ENCODE measurements around the gene EZR. TPM values are rescaled to one million over a fixed set of nuclear protein-coding genes. Genes with fewer than 3 reads are reported as not detected.

EZR gene
- total RNA-seq, 3 donors from 2014 or later: 29.1 to 154 (median 59.3) TPM

DNA sequence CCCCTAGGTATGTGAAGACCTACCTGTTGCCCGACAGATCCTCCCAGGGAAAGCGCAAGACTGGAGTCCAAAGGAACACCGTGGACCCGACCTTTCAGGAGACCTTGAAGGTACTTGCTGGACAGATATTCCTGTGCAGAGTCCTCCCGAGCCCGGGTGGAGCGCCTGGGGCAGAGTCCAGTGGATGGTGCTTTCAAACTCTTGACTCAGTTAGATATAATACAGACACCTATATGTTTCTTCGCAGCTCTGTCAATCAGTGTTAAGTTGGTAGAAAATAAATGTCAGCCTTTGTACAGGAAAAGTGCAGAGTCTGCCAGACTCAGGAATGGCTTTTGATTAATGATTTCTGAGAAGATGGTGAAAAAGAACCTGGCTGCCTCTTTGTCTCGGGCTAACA lies 67.2 kb downstream of the EZR start:
- no peak for DNase-seq (ENCODE audit: low spot score in 2 of 2)
- Histone ChIP-seq H3K36me3 (no peaks in the 10 kb centered on the region), H3K9me3 (no peaks in the 10 kb centered on the region), H3K4me1 (no peaks in the 10 kb centered on the region), H3K27ac (no peak overlapping the region), H3K27me3 (no peaks in the 10 kb centered on the region), H3K4me3 (no peak overlapping the region)
- TF ChIP-seq, protein P1, sequence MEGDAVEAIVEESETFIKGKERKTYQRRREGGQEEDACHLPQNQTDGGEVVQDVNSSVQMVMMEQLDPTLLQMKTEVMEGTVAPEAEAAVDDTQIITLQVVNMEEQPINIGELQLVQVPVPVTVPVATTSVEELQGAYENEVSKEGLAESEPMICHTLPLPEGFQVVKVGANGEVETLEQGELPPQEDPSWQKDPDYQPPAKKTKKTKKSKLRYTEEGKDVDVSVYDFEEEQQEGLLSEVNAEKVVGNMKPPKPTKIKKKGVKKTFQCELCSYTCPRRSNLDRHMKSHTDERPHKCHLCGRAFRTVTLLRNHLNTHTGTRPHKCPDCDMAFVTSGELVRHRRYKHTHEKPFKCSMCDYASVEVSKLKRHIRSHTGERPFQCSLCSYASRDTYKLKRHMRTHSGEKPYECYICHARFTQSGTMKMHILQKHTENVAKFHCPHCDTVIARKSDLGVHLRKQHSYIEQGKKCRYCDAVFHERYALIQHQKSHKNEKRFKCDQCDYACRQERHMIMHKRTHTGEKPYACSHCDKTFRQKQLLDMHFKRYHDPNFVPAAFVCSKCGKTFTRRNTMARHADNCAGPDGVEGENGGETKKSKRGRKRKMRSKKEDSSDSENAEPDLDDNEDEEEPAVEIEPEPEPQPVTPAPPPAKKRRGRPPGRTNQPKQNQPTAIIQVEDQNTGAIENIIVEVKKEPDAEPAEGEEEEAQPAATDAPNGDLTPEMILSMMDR (IDR thresholded peaks at IDR 0.05): no peak
- TF ChIP-seq POLR2AphosphoS5 (IDR thresholded peaks at IDR 0.05) (no peak), POLR2A (IDR thresholded peaks at IDR 0.05) (no peak)
- intact Hi-C loops (cut with DNase I; ENCODE audit: low total_unique reads): no loop called here

DNA sequence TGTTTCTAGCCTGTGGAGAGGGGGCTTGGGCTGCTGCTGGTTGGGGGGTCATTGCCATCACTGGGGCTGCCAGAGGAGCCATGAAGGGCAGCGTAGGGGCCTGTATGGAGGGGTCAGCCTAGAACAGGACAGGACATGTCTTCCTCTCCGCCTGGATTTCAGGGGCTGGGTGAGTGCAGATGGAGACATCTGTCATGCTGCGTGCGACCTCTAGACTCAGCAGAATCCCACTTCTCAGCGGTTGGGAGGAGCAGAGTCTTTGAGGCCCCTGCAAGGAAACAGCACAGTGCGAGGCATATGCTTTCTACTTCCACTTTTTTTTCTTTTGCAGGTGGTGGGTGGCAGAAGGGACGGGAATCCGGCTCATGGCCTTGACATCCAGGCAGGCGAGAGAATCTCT lies 67.9 kb downstream of the EZR start:
- Histone ChIP-seq H3K9me3 (no peaks in the 10 kb centered on the region), H3K27ac (no peak overlapping the region), H3K36me3 (no peaks in the 10 kb centered on the region), H3K27me3 (no peaks in the 10 kb centered on the region), H3K4me1 (no peaks in the 10 kb centered on the region), H3K4me3 (no peak overlapping the region)
- TF ChIP-seq, protein P1 (IDR thresholded peaks at IDR 0.05): no peak
- TF ChIP-seq POLR2AphosphoS5 (IDR thresholded peaks at IDR 0.05) (no peak), POLR2A (IDR thresholded peaks at IDR 0.05) (no peak)
- DNase-seq (ENCODE audit: low spot score in 2 of 2): no peak
- intact Hi-C loops (cut with DNase I; ENCODE audit: low total_unique reads): no loop called here

DNA sequence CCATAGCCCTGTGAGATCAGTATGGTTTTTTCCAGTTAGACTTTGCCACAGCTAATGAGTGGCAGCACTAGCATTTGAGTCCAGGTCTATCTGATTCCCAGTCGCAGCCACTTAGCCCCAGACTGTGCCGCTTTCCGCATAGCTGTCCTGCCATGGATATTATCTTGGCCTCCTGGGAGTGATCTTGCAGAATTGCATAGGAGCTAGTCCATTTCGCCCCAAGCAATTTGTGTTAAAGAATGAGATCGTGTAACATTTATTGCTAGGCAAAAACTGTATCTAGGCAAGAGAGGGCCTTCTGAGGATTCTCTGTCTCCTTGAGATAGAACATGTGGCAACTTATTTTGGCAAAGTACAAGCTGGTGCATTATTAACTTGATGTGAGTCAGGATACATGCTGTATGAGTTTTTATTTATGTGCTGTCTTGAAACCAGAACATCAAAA lies 74.2 kb downstream of the EZR start:
- no peaks in the 10 kb centered on the region for H3K36me3 ChIP-seq
- intact Hi-C loops (cut with DNase I; ENCODE audit: low total_unique reads): no loop called here
- TF ChIP-seq POLR2A (IDR thresholded peaks at IDR 0.05) (no peak), POLR2AphosphoS5 (IDR thresholded peaks at IDR 0.05) (no peak)
- TF ChIP-seq, protein P1 (IDR thresholded peaks at IDR 0.05): no peak
- DNase-seq (ENCODE audit: low spot score in 2 of 2): no peak
- no peak overlapping the region for H3K4me3 ChIP-seq
- no peaks in the 10 kb centered on the region for H3K4me1 ChIP-seq
- H3K9me3 ChIP-seq: no peaks in the 10 kb centered on the region
- H3K27me3 ChIP-seq: no peaks in the 10 kb centered on the region
- H3K27ac ChIP-seq: no peak overlapping the region

DNA sequence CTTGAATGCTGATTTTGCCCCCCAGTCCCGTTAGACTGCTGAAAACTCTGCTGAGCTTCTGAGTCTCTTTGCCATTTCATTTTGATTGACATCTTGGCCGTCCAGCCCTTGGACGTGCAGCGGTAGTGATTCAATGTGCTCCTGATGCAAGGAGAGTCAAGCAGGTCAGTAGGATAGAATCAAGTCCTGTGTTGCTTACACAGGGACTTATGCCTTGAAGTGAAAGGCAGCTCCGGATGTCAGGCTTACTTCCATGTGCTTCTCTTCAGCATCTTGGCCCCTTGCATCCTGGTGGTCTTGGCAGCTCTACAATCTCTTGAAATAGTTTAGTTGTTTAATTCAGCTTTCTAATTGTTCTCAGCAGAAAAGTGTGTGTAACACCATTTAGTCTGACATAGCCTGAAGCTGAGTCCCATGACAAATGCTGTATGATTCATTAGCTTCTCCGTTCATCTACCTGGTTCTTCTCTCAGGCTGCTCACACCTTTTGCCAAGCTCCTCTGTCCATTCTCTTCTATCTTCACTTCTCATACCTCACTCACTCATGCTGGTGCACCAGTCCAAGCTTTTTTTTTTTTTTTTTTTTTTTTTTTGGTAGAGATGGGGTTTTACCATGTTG lies 76.0 kb downstream of the EZR start:
- TF ChIP-seq POLR2AphosphoS5 (IDR thresholded peaks at IDR 0.05) (no peak), POLR2A (IDR thresholded peaks at IDR 0.05) (no peak)
- TF ChIP-seq, protein P1 (IDR thresholded peaks at IDR 0.05): no peak
- intact Hi-C loops (cut with DNase I; ENCODE audit: low total_unique reads): no loop called here
- Histone ChIP-seq H3K4me3 (no peak overlapping the region), H3K27ac (no peak overlapping the region), H3K9me3 (peaks cover 0 to 5% of the 10 kb centered on the region in 2 donors), H3K4me1 (no peaks in the 10 kb centered on the region), H3K36me3 (no peaks in the 10 kb centered on the region), H3K27me3 (no peaks in the 10 kb centered on the region)
- no peak for DNase-seq (ENCODE audit: low spot score in 2 of 2)

DNA sequence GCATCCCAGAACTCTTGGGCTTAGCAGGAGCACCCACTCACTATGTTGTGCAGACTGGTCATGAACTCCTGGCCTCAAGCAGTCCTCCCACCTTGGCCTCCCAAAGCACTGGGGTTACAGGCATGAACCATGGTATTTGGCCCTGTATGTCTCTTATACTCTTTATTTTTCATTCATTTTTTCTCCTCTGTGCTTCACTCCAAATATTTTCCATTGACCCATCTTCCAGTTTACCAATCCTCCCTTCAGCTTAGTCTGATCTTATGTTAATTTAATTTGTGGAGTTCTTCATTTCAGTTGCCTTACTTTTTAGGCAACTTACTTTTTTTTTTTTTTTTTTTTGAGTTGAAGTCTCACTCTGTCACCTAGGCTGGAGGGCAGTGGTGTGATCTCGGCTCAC lies 79.5 kb downstream of the EZR start:
- TF ChIP-seq, protein P1 (IDR thresholded peaks at IDR 0.05): no peak
- no peak for TF ChIP-seq POLR2AphosphoS5 (IDR thresholded peaks at IDR 0.05)
- no peaks in the 10 kb centered on the region for H3K36me3 ChIP-seq
- intact Hi-C loops (cut with DNase I; ENCODE audit: low total_unique reads): no loop called here
- no peak for DNase-seq (ENCODE audit: low spot score in 2 of 2)
- no peaks in the 10 kb centered on the region for H3K27me3 ChIP-seq
- H3K4me3 ChIP-seq: no peak overlapping the region
- peaks cover 0 to 5% of the 10 kb centered on the region in 2 donors for H3K9me3 ChIP-seq
- no peaks in the 10 kb centered on the region for H3K4me1 ChIP-seq
- no peak overlapping the region for H3K27ac ChIP-seq

Data from breast epithelium (tissue), 4 donors.